ENCODE measurements around the gene RAX.

GRCh38 chr18:59249199-59249774, 24.0 kb downstream of the RAX start:
- TF ChIP-seq SP1 (IDR thresholded peaks at IDR 0.05; ENCODE audit: low read depth, low read length) = no peak
- TF ChIP-seq CREM (IDR thresholded peaks at IDR 0.05; ENCODE audit: low read depth) = no peak
- TF ChIP-seq POLR2A (IDR thresholded peaks at IDR 0.05; ENCODE audit: low read depth, low read length) = no peak
- no peak for TF ChIP-seq SPI1 (IDR thresholded peaks at IDR 0.05; ENCODE audit: borderline replicate concordance, insufficient read depth, low read depth, low read length)
- peak; percentile 69 to 74 (median 73) for TF ChIP-seq CTCF (IDR thresholded peaks at IDR 0.05 in 2 of 3, conservative IDR thresholded peaks at IDR 0.05 in 1 of 3; ENCODE audit: control insufficient read depth in 2 of 3, extremely low read depth in 1 of 3, insufficient read depth in 1 of 3, low read depth in 3 of 3, low read length in 3 of 3)
